ENCODE results near the gene MGRN1. TPM values are rescaled to one million over a fixed set of nuclear protein-coding genes. Genes with fewer than 3 reads are reported as not detected.
"Not testable (repeated sequence)": the region's sequence is repeated elsewhere in the genome, so short reads cannot be mapped to it uniquely, and the experiment has no call there.

The MGRN1 gene
- total RNA-seq, 2 donors from 2014 or later, result 35.6 to 47.4 TPM

DNA sequence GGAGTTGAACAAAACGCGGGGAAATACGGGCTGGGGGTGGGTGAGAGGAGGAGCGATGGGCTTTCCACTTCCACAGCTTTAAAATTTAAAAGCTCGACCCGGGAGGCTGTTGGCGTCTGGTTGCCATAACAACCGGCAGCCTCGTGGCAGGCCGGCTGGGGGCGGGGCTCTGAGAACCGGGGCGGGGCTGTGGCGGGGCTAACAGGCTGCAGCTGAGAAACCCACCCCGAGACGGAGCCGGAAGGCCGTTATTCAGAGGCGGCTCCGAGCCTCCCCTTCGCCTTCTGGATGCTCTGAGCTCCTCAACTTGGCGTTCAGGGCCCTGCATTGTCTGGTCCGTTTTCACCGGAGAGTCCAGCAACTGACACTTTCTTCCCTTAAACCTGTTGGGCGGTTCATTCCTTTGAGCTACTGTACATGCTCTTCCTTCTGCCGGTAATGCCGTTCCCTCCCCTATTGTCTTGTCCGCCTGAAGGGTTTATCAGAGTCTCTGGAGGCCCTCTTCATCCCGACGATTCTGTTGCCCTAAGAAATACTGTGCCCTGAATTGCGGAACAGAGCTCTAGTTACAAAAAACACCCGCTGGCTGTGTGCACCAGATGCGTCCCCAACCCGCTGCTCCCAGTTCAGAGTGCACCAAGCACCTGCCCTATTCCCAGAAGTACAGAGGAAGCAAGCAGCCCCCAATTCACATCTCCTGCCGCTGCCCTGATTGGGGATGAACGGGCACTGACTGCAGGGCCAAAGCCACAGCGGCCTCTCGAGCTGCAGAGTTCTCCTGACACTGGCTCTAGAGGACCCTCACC, 110.3 kb downstream of the MGRN1 start:
- peaks cover 0 to 9% of the 10 kb centered on the region in 2 donors for H3K4me1 ChIP-seq
- DNase-seq (ENCODE audit: low spot score), result peak; percentile 85
- no peaks in the 10 kb centered on the region for H3K27me3 ChIP-seq
- TF ChIP-seq, protein P1, sequence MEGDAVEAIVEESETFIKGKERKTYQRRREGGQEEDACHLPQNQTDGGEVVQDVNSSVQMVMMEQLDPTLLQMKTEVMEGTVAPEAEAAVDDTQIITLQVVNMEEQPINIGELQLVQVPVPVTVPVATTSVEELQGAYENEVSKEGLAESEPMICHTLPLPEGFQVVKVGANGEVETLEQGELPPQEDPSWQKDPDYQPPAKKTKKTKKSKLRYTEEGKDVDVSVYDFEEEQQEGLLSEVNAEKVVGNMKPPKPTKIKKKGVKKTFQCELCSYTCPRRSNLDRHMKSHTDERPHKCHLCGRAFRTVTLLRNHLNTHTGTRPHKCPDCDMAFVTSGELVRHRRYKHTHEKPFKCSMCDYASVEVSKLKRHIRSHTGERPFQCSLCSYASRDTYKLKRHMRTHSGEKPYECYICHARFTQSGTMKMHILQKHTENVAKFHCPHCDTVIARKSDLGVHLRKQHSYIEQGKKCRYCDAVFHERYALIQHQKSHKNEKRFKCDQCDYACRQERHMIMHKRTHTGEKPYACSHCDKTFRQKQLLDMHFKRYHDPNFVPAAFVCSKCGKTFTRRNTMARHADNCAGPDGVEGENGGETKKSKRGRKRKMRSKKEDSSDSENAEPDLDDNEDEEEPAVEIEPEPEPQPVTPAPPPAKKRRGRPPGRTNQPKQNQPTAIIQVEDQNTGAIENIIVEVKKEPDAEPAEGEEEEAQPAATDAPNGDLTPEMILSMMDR (IDR thresholded peaks at IDR 0.05), result no peak
- peaks cover under 1% of the 10 kb centered on the region for H3K36me3 ChIP-seq
- H3K27ac ChIP-seq, result peak overlapping the region; percentile 74 to 84
- H3K9me3 ChIP-seq, result no peaks in the 10 kb centered on the region
- H3K4me3 ChIP-seq, result peak overlapping the region; percentile 70 to 99

DNA sequence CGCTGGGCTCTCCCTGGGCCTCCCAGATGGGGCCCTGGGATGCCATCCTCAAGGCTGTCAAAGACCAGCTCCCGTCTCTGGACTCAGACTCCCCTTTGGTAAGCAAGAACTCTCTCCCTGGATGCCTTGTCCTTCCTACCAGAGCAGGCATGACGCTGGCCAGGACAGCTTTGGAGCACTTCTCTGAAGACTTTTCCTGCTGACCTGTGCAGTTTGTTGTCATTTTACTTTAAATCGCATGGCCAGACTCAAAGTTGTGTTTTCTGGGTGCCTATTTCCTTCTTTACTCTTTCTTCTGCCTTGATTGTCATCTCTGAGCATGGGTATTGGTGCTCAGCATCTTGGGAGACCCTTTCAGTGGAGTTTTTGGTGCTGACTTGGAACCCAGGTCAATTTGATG, 111.9 kb downstream of the MGRN1 start:
- Histone ChIP-seq H3K27ac (no peak overlapping the region), H3K27me3 (no peaks in the 10 kb centered on the region), H3K4me3 (no peak overlapping the region), H3K36me3 (no peaks in the 10 kb centered on the region), H3K9me3 (no peaks in the 10 kb centered on the region), H3K4me1 (peaks cover 0 to 9% of the 10 kb centered on the region in 2 donors)
- TF ChIP-seq, protein P1 (IDR thresholded peaks at IDR 0.05), result no peak
- no peak for DNase-seq (ENCODE audit: low spot score)

DNA sequence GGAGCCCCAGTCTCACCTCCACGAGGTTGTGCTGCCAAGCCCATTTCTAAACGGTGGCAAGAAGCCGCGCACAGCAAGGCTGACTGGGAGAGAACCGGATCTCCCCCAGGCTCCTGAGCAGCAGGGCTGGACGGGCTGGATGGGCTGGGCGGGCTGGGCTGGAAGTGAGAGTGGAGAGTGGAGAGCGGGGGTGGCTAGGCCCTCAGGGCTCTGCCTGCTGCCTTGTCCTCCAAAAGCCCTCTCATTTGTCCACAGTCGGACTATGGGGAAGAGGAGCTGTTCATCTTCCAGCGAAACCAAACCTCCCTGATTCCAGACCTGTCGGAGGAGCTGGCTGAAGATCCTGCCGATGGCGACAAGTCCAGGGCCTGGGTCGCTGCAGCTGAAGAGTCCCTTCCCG, 112.9 kb downstream of the MGRN1 start:
- no peak for DNase-seq (ENCODE audit: low spot score)

DNA sequence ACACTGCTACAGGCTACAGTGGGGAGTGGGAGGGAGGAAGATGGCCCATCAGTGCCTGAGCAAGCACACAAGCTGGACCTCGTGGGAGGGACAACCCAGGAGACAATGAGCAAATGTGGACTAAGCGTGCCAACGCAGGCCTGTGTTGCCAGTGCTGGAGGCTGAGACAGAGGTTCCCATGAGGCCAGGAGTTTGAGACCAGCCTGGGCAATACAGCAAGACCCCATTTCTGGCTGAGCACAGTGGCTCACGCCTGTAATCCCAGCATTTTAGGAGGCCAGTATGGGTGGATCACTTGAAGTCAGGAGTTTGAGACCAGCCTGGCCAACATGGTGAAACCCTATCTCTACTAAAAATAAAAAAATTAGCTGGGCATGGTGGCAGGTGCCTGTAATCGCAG, 113.7 kb downstream of the MGRN1 start:
- not testable (repeated sequence) for H3K4me3 ChIP-seq; H3K27me3 ChIP-seq; H3K27ac ChIP-seq; H3K4me1 ChIP-seq; H3K36me3 ChIP-seq; H3K9me3 ChIP-seq; DNase-seq (ENCODE audit: low spot score)

More for the DNA sequence above, 112.9 kb downstream of the MGRN1 start:
- Histone ChIP-seq H3K27ac (no peak overlapping the region), H3K4me1 (peaks cover 0 to 9% of the 10 kb centered on the region in 2 donors), H3K9me3 (no peaks in the 10 kb centered on the region), H3K36me3 (no peaks in the 10 kb centered on the region), H3K27me3 (no peaks in the 10 kb centered on the region), H3K4me3 (no peak overlapping the region)
- TF ChIP-seq, protein P1 (IDR thresholded peaks at IDR 0.05), result no peak

Small RNAs within 50 kb of the gene (microRNA-seq; reads per million reads assigned to microRNA genes)
- 0 reads per million in 2 donors for gene MIR6769A (ENCODE audit: borderline number of aligned reads in 2 of 2, borderline replicate concordance in 1 of 2)

Other genes with a start within 250 kb of the MGRN1 start
- 10 to 100 TPM; 10.3 TPM for gene CORO7, start 208.2 kb upstream of the MGRN1 start, total RNA-seq
- gene DNAJA3, start 199.0 kb upstream of the MGRN1 start, total RNA-seq, result 10 to 100 TPM; 47.6 to 50.5 TPM
- 10 to 100 TPM; 18.7 to 36.3 TPM for gene NMRAL1, start 150.2 kb upstream of the MGRN1 start, total RNA-seq
- 100 to 1,000 TPM in 1 of 2 donors, 10 to 100 TPM in 1; 98.7 to 101 TPM for gene HMOX2, start 148.4 kb upstream of the MGRN1 start, total RNA-seq
- gene CDIP1, start 86.1 kb upstream of the MGRN1 start, total RNA-seq, result 10 to 100 TPM; 29.6 to 42.9 TPM
- gene C16orf96, start 68.5 kb upstream of the MGRN1 start, total RNA-seq, result under 1 TPM in 1 of 2 donors, not detected in 1; 0.24 TPM
- gene UBALD1, start 9.9 kb upstream of the MGRN1 start, total RNA-seq, result 10 to 100 TPM; 10.8 to 12.2 TPM
- gene NUDT16L1, start 68.7 kb downstream of the MGRN1 start, total RNA-seq, result 10 to 100 TPM; 25.5 to 61.5 TPM
- gene ANKS3, start 109.4 kb downstream of the MGRN1 start, total RNA-seq, result 10 to 100 TPM in 1 of 2 donors, 1 to 10 TPM in 1; 6.7 to 13.5 TPM
- under 1 TPM; 0.39 to 0.44 TPM for gene DNAAF8, start 109.7 kb downstream of the MGRN1 start, total RNA-seq
- 1 to 10 TPM; 4.3 to 7.5 TPM for gene ZNF500, start 142.3 kb downstream of the MGRN1 start, total RNA-seq
- not detected for gene SEPTIN12, start 163.5 kb downstream of the MGRN1 start, total RNA-seq
- gene SMIM22, start 170.5 kb downstream of the MGRN1 start, total RNA-seq, result not detected
- 10 to 100 TPM; 50.0 to 65.6 TPM for gene ROGDI, start 177.8 kb downstream of the MGRN1 start, total RNA-seq
- 10 to 100 TPM; 37.4 to 39.4 TPM for gene GLYR1, start 222.5 kb downstream of the MGRN1 start, total RNA-seq
- 10 to 100 TPM; 26.1 to 29.7 TPM for gene UBN1, start 222.7 kb downstream of the MGRN1 start, total RNA-seq

All from right atrium auricular region (tissue), 2 donors.